IMR-90 (cell line): Measurements from ENCODE around the gene ANKRD37. TPM values are rescaled to one million over a fixed set of nuclear protein-coding genes. Genes with fewer than 3 reads are reported as not detected.

Experiments used
- ATAC-seq: fragments of 200-7000 bp; cut with Tn5 transposase; 2 replicates; pipeline ENCODE4 v1.9.1; 2020; ENCODE audit warnings: low read depth, mild to moderate bottlenecking, moderate library complexity
- BruUV-seq: library from RNA; stranded (reverse); fragments of 400-500 nt; replicated peaks from 2 replicates; lab custom pipeline; 2021; lab: Mats Ljungman, UMichigan
- CTCF ChIA-PET: fragments of 300-600 bp; formaldehyde crosslinking; extraction: SDS; loops from one replicate; lab custom pipeline; 2021; ENCODE audit warnings: antibody characterized with exemption; lab: Yijun Ruan, JAX
- POLR2A ChIA-PET: fragments of 300-600 bp; sonication (Branson Sonifier 250); formaldehyde crosslinking; loops from one replicate; lab custom pipeline; 2022; ENCODE audit warnings: antibody characterized with exemption; ENCODE audit not compliant: unreplicated experiment; lab: Charles Lee
- DNase-seq: peaks from one replicate; pipeline ENCODE4 v3.0.0; 2013
- H2AFZ ChIP-seq: replicated peaks from 2 replicates; pipeline ENCODE3; 2013; ENCODE audit warnings: low read length, mild to moderate bottlenecking; ENCODE audit not compliant: poor library complexity
- H2AK5ac ChIP-seq: 2 replicates; pipeline ENCODE4 v1.6.1; 2013; ENCODE audit warnings: low read depth, low read length, inconsistent platforms
- H2AK9ac ChIP-seq: replicated peaks from 2 replicates; pipeline ENCODE3; 2013; ENCODE audit warnings: mild to moderate bottlenecking, low read depth, low read length, moderate library complexity; ENCODE audit not compliant: poor library complexity
- H2BK120ac ChIP-seq: 2 replicates; pipeline ENCODE4 v1.6.1; 2013; ENCODE audit warnings: low read depth, low read length, inconsistent platforms
- H2BK15ac ChIP-seq: 3 replicates; pipeline ENCODE4 v1.6.1; 2013; ENCODE audit warnings: low read depth, low read length, inconsistent platforms
- H2BK20ac ChIP-seq: 2 replicates; pipeline ENCODE4 v1.6.1; 2013; ENCODE audit warnings: low read depth, mild to moderate bottlenecking, inconsistent platforms, low read length, moderate library complexity
- H2BK5ac ChIP-seq: 2 replicates; pipeline ENCODE4 v1.6.1; 2013; ENCODE audit warnings: mild to moderate bottlenecking, low read depth, low read length, inconsistent platforms; ENCODE audit not compliant: poor library complexity, severe bottlenecking
- H3K14ac ChIP-seq: replicated peaks from 2 replicates; pipeline ENCODE4 v1.6.1; 2013; ENCODE audit warnings: low read depth, low read length, inconsistent platforms
- H3K18ac ChIP-seq: 2 replicates; pipeline ENCODE4 v1.6.1; 2013; ENCODE audit warnings: low read depth, low read length, control low read depth
- H3K23ac ChIP-seq: 2 replicates; pipeline ENCODE4 v1.6.1; 2013; ENCODE audit warnings: low read depth, low read length, inconsistent platforms
- H3K27ac ChIP-seq: 2 replicates; pipeline ENCODE4 v1.5.1; 2013; ENCODE audit warnings: mild to moderate bottlenecking, control low read depth, low read length; ENCODE audit not compliant: insufficient read depth
- H3K27me3 ChIP-seq: 2 replicates; pipeline ENCODE4 v1.6.1; 2013; ENCODE audit warnings: low read length; ENCODE audit not compliant: control insufficient read depth, insufficient read depth
- H3K36me3 ChIP-seq: 2 replicates; pipeline ENCODE4 v1.6.1; 2013; ENCODE audit warnings: low read length, mixed read lengths; ENCODE audit not compliant: control insufficient read depth, insufficient read depth
- H3K4ac ChIP-seq: 2 replicates; pipeline ENCODE4 v1.6.1; 2013; ENCODE audit warnings: low read depth, low read length, inconsistent platforms
- H3K4me1 ChIP-seq: 2 replicates; pipeline ENCODE4 v1.6.1; 2013; ENCODE audit warnings: low read length, mixed read lengths; ENCODE audit not compliant: control insufficient read depth, insufficient read depth
- H3K4me2 ChIP-seq: 2 replicates; pipeline ENCODE4 v1.6.1; 2013; ENCODE audit warnings: low read depth, mild to moderate bottlenecking, control low read depth, low read length, moderate library complexity
- H3K4me3 ChIP-seq: 2 replicates; pipeline ENCODE4 v1.5.1; 2013; ENCODE audit warnings: low read depth, mild to moderate bottlenecking, control low read depth, low read length, moderate library complexity; ENCODE audit not compliant: insufficient read depth
- H3K56ac ChIP-seq: 2 replicates; pipeline ENCODE4 v1.6.1; 2013; ENCODE audit warnings: low read length, inconsistent platforms; ENCODE audit not compliant: insufficient read depth; ENCODE audit errors: extremely low read depth
- H3K79me1 ChIP-seq, 2 experiments: 2 replicates each; pipeline ENCODE4 v1.6.1; 2013; ENCODE audit warnings: low read length in 2 of 2, inconsistent platforms in 1 of 2, low read depth in 1 of 2
- H3K9ac ChIP-seq: 2 replicates; pipeline ENCODE4 v1.6.1; 2013; ENCODE audit warnings: low read depth, low read length, control low read depth
- H3K9me1 ChIP-seq: 2 replicates; pipeline ENCODE4 v1.6.1; 2013; ENCODE audit warnings: low read length, inconsistent platforms; ENCODE audit not compliant: insufficient read depth
- H3K9me3 ChIP-seq: 2 replicates; pipeline ENCODE4 v1.6.1; 2013; ENCODE audit warnings: low read length; ENCODE audit not compliant: control insufficient read depth, insufficient read depth
- H4K20me1 ChIP-seq: 2 replicates; pipeline ENCODE4 v1.6.1; 2013; ENCODE audit warnings: low read length, inconsistent platforms; ENCODE audit not compliant: insufficient read depth
- H4K5ac ChIP-seq: 2 replicates; pipeline ENCODE4 v1.6.1; 2013; ENCODE audit warnings: mild to moderate bottlenecking, low read depth, low read length, control low read depth
- H4K8ac ChIP-seq, 2 experiments: 2 replicates each; pipeline ENCODE4 v1.6.1; 2013; ENCODE audit warnings: low read depth in 2 of 2, low read length in 2 of 2, control low read depth in 1 of 2, inconsistent platforms in 1 of 2
- H4K91ac ChIP-seq: 2 replicates; pipeline ENCODE4 v1.6.1; 2013; ENCODE audit warnings: low read depth, low read length, inconsistent platforms; ENCODE audit not compliant: insufficient read depth
- BHLHE40 ChIP-seq: fragments of 150-350 bp; IDR thresholded peaks from 2 replicates; pipeline ENCODE4 v1.6.1; 2016; ENCODE audit warnings: mild to moderate bottlenecking, low read depth, low read length
- CEBPB ChIP-seq: IDR thresholded peaks from 2 replicates; pipeline ENCODE4 v1.6.1; 2012; ENCODE audit warnings: low read depth, low read length, improper control_type of control experiment
- CHD1 ChIP-seq: IDR thresholded peaks from 2 replicates; pipeline ENCODE4 v1.6.1; 2012; ENCODE audit warnings: low read depth, low read length, improper control_type of control experiment
- ELK1 ChIP-seq: fragments of 150-350 bp; IDR thresholded peaks from 2 replicates; pipeline ENCODE4 v1.6.1; 2016; ENCODE audit warnings: low read depth, mild to moderate bottlenecking, low read length, moderate library complexity, borderline replicate concordance
- FOS ChIP-seq: fragments of 150-350 bp; IDR thresholded peaks from 2 replicates; pipeline ENCODE4 v1.6.1; 2016; ENCODE audit warnings: low read depth, low read length
- MAFK ChIP-seq: IDR thresholded peaks from 2 replicates; pipeline ENCODE4 v1.6.1; 2012; ENCODE audit warnings: low read depth, low read length, improper control_type of control experiment
- MAZ ChIP-seq: IDR thresholded peaks from 2 replicates; pipeline ENCODE4 v1.6.1; 2012; ENCODE audit warnings: low read depth, mild to moderate bottlenecking, low read length, improper control_type of control experiment, moderate library complexity, borderline replicate concordance
- MXI1 ChIP-seq: IDR thresholded peaks from 2 replicates; pipeline ENCODE4 v1.6.1; 2012; ENCODE audit warnings: low read depth, mild to moderate bottlenecking, low read length, moderate library complexity, borderline replicate concordance
- NFE2L2 ChIP-seq: fragments of 150-350 bp; IDR thresholded peaks from 2 replicates; pipeline ENCODE4 v1.6.1; 2016; ENCODE audit warnings: low read depth, mild to moderate bottlenecking, low read length
- RAD21 ChIP-seq: IDR thresholded peaks from 2 replicates; pipeline ENCODE4 v1.6.1; 2012; ENCODE audit warnings: low read length, improper control_type of control experiment
- RCOR1 ChIP-seq: IDR thresholded peaks from 2 replicates; pipeline ENCODE4 v1.6.1; 2012; ENCODE audit warnings: mild to moderate bottlenecking, low read length, improper control_type of control experiment; ENCODE audit not compliant: insufficient replicate concordance
- RFX5 ChIP-seq: IDR thresholded peaks from 2 replicates; pipeline ENCODE4 v1.8.0; 2012; ENCODE audit warnings: low read depth, mild to moderate bottlenecking, low read length, moderate library complexity
- SMC3 ChIP-seq: fragments of 150-350 bp; IDR thresholded peaks from 2 replicates; pipeline ENCODE4 v1.6.1; 2016; ENCODE audit warnings: low read depth, mild to moderate bottlenecking, antibody characterized with exemption, low read length, moderate library complexity
- USF2 ChIP-seq: fragments of 150-350 bp; IDR thresholded peaks from 2 replicates; pipeline ENCODE4 v1.6.1; 2017; ENCODE audit warnings: mild to moderate bottlenecking, antibody characterized with exemption, low read length, low read depth
- WGBS, 2 experiments: methylation state at CpG; one replicate each; pipeline versions ENCODE4 v1.1.5 to v1.1.7; 2013; ENCODE audit warnings: missing lambda C conversion rate in 2 of 2; ENCODE audit not compliant: insufficient read length in 1 of 2; ENCODE audit errors: extremely low coverage in 2 of 2; 5-methylcytosine and 5-hydroxymethylcytosine counted together
- dilution Hi-C: fragments of 300-500 bp; cut with HindIII; formaldehyde crosslinking; loops from one replicate; pipeline ENCODE4 v1.14.3; 2018; ENCODE audit warnings: low sequenced_read_pairs; ENCODE audit not compliant: unreplicated experiment
- in situ Hi-C: fragments of 300-500 bp; cut with MboI; formaldehyde crosslinking; loops from 3 replicates; pipeline ENCODE4 v1.14.3; 2019; ENCODE audit warnings: low sequenced_read_pairs, inconsistent platforms, mixed read lengths
- intact Hi-C: fragments of 100-400 bp; cut with micrococcal nuclease; formaldehyde crosslinking; loops from 2 replicates; pipeline ENCODE4 v1.10.0; 2022
- polyA plus RNA-seq, 3 experiments: library from polyadenylated mRNA; depleted of rRNA; stranded (reverse); fragments of >200 nt; gene quantifications; 2 replicates each; pipeline ENCODE4 v1.2.3, GENCODE V29; 2012; ENCODE audit warnings: low replicate concordance in 1 of 3
- total RNA-seq: library from RNA; depleted of rRNA; stranded (reverse); fragments of >200 nt; gene quantifications from 2 replicates; pipeline ENCODE4 v1.2.3, GENCODE V29; 2012
- TF ChIP-seq, protein P1 (sequence below): conservative IDR thresholded peaks from 2 replicates; pipeline ENCODE4 v1.5.1; 2012; ENCODE audit warnings: mild to moderate bottlenecking, low read depth, low read length, improper control_type of control experiment

The ANKRD37 gene
- total and polyA plus RNA-seq, 2 of the 4 experiments (the other 2 are of a cell fraction): 7.1 to 8.2 TPM

DNA sequence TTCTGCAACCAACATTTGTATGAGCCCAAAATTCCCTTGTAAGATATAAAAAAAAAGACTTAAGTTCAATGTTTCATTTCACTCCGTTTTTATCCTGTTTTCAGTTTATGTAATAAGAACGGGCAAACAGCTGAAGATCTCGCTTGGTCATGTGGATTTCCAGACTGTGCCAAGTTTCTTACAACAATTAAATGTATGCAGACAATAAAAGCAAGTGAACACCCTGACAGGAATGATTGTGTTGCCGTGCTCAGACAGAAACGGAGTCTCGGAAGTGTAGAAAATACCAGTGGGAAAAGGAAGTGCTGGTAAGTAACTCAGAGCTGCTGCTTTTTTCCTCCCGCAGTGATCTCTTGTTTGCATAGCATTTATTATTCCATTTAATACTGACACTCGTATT is 2.8 kb downstream of the ANKRD37 start:
- BruUV-seq: no TSS peak
- Histone ChIP-seq H3K9me3 (no peaks in the 10 kb centered on the region), H2AK5ac (no peak overlapping the region), H2AFZ (no peak overlapping the region), H3K56ac (no peak overlapping the region), H3K4me1 (no peaks in the 10 kb centered on the region; the same call in 1 of the 2 replicates), H3K27ac (no peak overlapping the region), H3K14ac (no peak overlapping the region), H3K27me3 (no peaks in the 10 kb centered on the region), H2AK9ac (no peak overlapping the region), H3K18ac (no peak overlapping the region), H3K4me2 (no peak overlapping the region), H4K8ac (no peak overlapping the region), H3K9me1 (no peaks in the 10 kb centered on the region), H3K4me3 (no peak overlapping the region), H3K36me3 (peaks cover 14% of the 10 kb centered on the region), H4K20me1 (no peaks in the 10 kb centered on the region), H2BK15ac (no peak overlapping the region), H2BK20ac (no peak overlapping the region), H3K4ac (no peak overlapping the region), H2BK5ac (no peak overlapping the region), H3K79me1 (peaks cover 3 to 7% of the 10 kb centered on the region in 2 experiments; a peak in 3 of 4 replicates), H2BK120ac (no peak overlapping the region), H3K9ac (no peak overlapping the region), H4K5ac (no peak overlapping the region), H3K23ac (no peak overlapping the region), H4K91ac (no peak overlapping the region)
- dilution Hi-C loops: no loop called here
- CTCF ChIA-PET: interaction anchor here (0.6 kb wide), 2 partner anchors 11 to 862 kb away, joined by 3 read pairs; no protein-coding TSS in a partner anchor
- DNase-seq: no peak
- no peak for ATAC-seq
- no CpG with 5 or more reads among the region's 8 CpGs for WGBS, 2 experiments
- TF ChIP-seq USF2: no peak
- no peak for TF ChIP-seq MXI1
- no peak for TF ChIP-seq SMC3
- no peak for TF ChIP-seq RCOR1
- TF ChIP-seq ELK1: no peak
- TF ChIP-seq MAZ: no peak
- no peak for TF ChIP-seq CHD1
- TF ChIP-seq BHLHE40: no peak
- TF ChIP-seq NFE2L2: no peak
- TF ChIP-seq, protein P1, sequence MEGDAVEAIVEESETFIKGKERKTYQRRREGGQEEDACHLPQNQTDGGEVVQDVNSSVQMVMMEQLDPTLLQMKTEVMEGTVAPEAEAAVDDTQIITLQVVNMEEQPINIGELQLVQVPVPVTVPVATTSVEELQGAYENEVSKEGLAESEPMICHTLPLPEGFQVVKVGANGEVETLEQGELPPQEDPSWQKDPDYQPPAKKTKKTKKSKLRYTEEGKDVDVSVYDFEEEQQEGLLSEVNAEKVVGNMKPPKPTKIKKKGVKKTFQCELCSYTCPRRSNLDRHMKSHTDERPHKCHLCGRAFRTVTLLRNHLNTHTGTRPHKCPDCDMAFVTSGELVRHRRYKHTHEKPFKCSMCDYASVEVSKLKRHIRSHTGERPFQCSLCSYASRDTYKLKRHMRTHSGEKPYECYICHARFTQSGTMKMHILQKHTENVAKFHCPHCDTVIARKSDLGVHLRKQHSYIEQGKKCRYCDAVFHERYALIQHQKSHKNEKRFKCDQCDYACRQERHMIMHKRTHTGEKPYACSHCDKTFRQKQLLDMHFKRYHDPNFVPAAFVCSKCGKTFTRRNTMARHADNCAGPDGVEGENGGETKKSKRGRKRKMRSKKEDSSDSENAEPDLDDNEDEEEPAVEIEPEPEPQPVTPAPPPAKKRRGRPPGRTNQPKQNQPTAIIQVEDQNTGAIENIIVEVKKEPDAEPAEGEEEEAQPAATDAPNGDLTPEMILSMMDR: no peak
- TF ChIP-seq CEBPB: no peak
- no peak for TF ChIP-seq MAFK
- TF ChIP-seq FOS: no peak
- no peak for TF ChIP-seq RAD21
- no peak for TF ChIP-seq RFX5
- intact Hi-C loops: no loop called here
- POLR2A ChIA-PET: no interaction called here
- in situ Hi-C loops: no loop called here
